Activated CD4-positive, alpha-beta memory T cell treated with anti-CD3 and anti-CD28 coated beads, Interleukin-2, amount 10 ng/mL, durations not matched to agents 7 days and 5 days (primary cell): ENCODE data around the gene DYDC1. TPM values are rescaled to one million over a fixed set of nuclear protein-coding genes. Genes with fewer than 3 reads are reported as not detected.
"Not testable (repeated sequence)": the region's sequence is repeated elsewhere in the genome, so short reads cannot be mapped to it uniquely, and the experiment has no call there.

ENCODE experiments used
- CTCF ChIA-PET: fragments of 350-600 bp; sonication (Branson Sonifier 250); formaldehyde crosslinking; loops from one replicate; lab custom pipeline; 2021; ENCODE audit warnings: antibody characterized with exemption, inconsistent platforms; lab: Charles Lee
- POLR2A ChIA-PET: fragments of 350-600 bp; sonication (Branson Sonifier 250); formaldehyde crosslinking; loops from one replicate; lab custom pipeline; 2021; ENCODE audit warnings: antibody characterized with exemption; lab: Charles Lee
- DNase-seq: peaks from one replicate; pipeline ENCODE4 v3.0.0-alpha.2; 2020
- H3K27ac Mint-ChIP-seq: one replicate; pipeline ENCODE4 v1.8.0; 2021; ENCODE audit warnings: mild to moderate bottlenecking, mixed read lengths
- H3K27me3 Mint-ChIP-seq: one replicate; pipeline ENCODE4 v1.8.0; 2021; ENCODE audit warnings: mixed read lengths
- H3K36me3 Mint-ChIP-seq: one replicate; pipeline ENCODE4 v1.8.0; 2021; ENCODE audit warnings: low read depth, mixed read lengths
- H3K4me1 Mint-ChIP-seq: one replicate; pipeline ENCODE4 v1.8.0; 2021; ENCODE audit warnings: mixed read lengths
- H3K4me3 Mint-ChIP-seq: one replicate; pipeline ENCODE4 v1.8.0; 2021; ENCODE audit warnings: mild to moderate bottlenecking, mixed read lengths
- H3K9me3 Mint-ChIP-seq: one replicate; pipeline ENCODE4 v1.8.0; 2021; ENCODE audit warnings: mixed read lengths
- total RNA-seq, 2 experiments: library from RNA; stranded (reverse); gene quantifications; one replicate each; pipeline ENCODE4 v1.2.3, GENCODE V29; 2021

Gene DYDC1
- total RNA-seq, 2 experiments from 2014 or later = not detected

- Mint-ChIP-seq H3K4me1 (no peaks in the 10 kb centered on the region), H3K4me3 (no peak overlapping the region), H3K27me3 (peaks cover 10% of the 10 kb centered on the region), H3K9me3 (no peaks in the 10 kb centered on the region), H3K36me3 (no peaks in the 10 kb centered on the region), H3K27ac (no peak overlapping the region)
- no peak for DNase-seq
- POLR2A ChIA-PET = no interaction called here
- CTCF ChIA-PET = interaction anchor here (1.7 kb wide), 1 partner anchor 54 kb away, joined by 5 read pairs; no protein-coding TSS in a partner anchor
Observed at GRCh38 chr10:80324086-80324485, 32.5 kb downstream of the DYDC1 start.

- H3K27ac Mint-ChIP-seq = no peak overlapping the region
- no peak overlapping the region for H3K4me3 Mint-ChIP-seq
- DNase-seq = no peak
- H3K4me1 Mint-ChIP-seq = no peaks in the 10 kb centered on the region
- peaks cover 10% of the 10 kb centered on the region for H3K27me3 Mint-ChIP-seq
- no peaks in the 10 kb centered on the region for H3K36me3 Mint-ChIP-seq
- POLR2A ChIA-PET = no interaction called here
- no peaks in the 10 kb centered on the region for H3K9me3 Mint-ChIP-seq
- CTCF ChIA-PET = interaction anchor here (1.7 kb wide), 1 partner anchor 55 kb away, joined by 5 read pairs; no protein-coding TSS in a partner anchor
Observed at GRCh38 chr10:80323311-80323710, 33.2 kb downstream of the DYDC1 start.

DNA sequence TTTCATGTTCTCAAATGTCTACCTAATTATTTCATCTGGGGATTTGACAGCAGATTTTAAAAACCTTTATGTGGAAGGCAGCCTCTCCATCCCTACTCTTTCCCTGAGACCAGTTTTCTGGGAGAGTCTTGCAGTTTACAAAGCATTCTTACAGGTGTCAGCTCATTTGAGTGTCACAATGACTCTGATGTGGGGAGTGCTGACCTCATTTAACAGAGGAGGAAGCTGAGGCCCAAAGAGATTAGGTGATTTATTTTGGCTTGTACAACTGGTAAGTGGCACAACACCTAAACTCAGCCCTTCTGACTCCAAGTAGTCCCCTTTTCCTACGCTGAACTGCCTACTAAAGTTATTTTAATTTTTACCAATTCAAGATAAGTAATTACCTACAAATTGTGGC, 33.8 kb downstream of the DYDC1 start:
- Mint-ChIP-seq H3K9me3 (no peaks in the 10 kb centered on the region), H3K27ac (no peak overlapping the region), H3K27me3 (peaks cover 10% of the 10 kb centered on the region), H3K4me3 (no peak overlapping the region), H3K4me1 (no peaks in the 10 kb centered on the region), H3K36me3 (no peaks in the 10 kb centered on the region)
- ChIA-PET CTCF (no interaction called here), POLR2A (no interaction called here)
- no peak for DNase-seq

DNA sequence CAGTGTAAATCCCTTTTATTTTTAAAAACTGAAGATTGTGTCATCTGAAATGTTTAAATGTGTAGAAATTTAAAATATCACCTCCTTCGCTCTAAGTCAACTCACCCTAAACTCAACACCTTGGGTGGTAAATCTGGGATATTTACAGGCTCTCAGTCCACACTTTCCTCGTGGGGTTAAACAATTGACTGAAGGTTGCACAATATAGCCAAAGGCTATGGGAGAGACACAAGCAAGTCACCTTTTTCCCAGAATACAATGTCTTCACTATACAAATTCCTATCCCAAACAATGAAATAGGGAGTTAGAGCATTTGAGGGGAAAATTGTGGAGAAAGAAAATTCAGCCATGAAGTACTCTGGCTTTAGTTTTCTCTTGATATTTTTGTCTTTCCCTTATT, 34.4 kb downstream of the DYDC1 start:
- POLR2A ChIA-PET = no interaction called here
- no peak for DNase-seq
- no peaks in the 10 kb centered on the region for H3K36me3 Mint-ChIP-seq
- H3K4me1 Mint-ChIP-seq = no peaks in the 10 kb centered on the region
- no peak overlapping the region for H3K4me3 Mint-ChIP-seq
- H3K27me3 Mint-ChIP-seq = peaks cover 13% of the 10 kb centered on the region
- H3K9me3 Mint-ChIP-seq = no peaks in the 10 kb centered on the region
- CTCF ChIA-PET = interaction anchor here (0.6 kb wide), 1 partner anchor 58 kb away, joined by 3 read pairs; no protein-coding TSS in a partner anchor
- H3K27ac Mint-ChIP-seq = no peak overlapping the region

DNA sequence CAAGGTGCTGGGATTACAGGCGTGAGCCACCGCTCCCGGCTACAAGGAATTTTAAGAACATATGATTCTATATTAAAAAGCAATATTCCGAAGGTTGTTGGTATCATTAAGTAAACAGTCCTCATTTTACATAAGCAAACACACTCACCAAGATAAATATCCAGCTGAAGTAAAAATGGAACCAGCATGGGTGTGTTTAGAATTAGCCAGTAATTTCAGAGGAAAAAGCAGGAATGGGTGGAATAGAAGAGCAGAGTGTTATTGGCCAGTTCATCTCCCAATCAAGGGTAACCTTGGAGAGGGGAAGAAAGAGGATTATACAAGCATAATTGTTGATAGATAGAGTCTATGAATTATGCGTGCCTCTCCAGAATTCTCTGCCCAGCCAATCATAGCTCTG, 35.4 kb downstream of the DYDC1 start:
- H3K4me3 Mint-ChIP-seq = no peak overlapping the region
- H3K27me3 Mint-ChIP-seq = peaks cover 10% of the 10 kb centered on the region
- ChIA-PET CTCF (no interaction called here), POLR2A (no interaction called here)
- no peaks in the 10 kb centered on the region for H3K4me1 Mint-ChIP-seq
- H3K9me3 Mint-ChIP-seq = no peaks in the 10 kb centered on the region
- H3K36me3 Mint-ChIP-seq = no peaks in the 10 kb centered on the region
- DNase-seq = no peak
- H3K27ac Mint-ChIP-seq = no peak overlapping the region

DNA sequence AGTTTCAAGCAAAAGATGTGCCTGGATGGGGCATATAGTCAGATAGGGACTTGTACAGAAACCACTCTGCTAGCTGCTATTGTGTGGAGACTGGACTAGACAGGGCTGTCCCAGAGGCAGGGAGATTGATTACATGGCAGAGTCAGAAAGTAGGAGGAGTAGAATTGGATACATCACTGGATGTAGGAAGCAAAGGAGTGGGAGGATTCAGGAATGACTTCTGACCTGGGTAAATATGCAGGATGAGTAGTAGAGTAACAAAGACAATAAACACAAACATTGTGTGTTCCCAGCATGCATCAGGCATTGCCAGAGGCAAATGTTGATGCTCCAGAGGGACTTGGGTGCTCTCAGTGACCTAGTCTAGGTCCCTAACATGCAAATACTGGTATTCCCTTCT, 36.2 kb downstream of the DYDC1 start:
- Mint-ChIP-seq H3K9me3 (no peaks in the 10 kb centered on the region), H3K4me1 (no peaks in the 10 kb centered on the region), H3K27ac (no peak overlapping the region), H3K36me3 (no peaks in the 10 kb centered on the region), H3K4me3 (no peak overlapping the region), H3K27me3 (peaks cover 10% of the 10 kb centered on the region)
- DNase-seq = no peak
- ChIA-PET POLR2A (no interaction called here), CTCF (no interaction called here)

DNA sequence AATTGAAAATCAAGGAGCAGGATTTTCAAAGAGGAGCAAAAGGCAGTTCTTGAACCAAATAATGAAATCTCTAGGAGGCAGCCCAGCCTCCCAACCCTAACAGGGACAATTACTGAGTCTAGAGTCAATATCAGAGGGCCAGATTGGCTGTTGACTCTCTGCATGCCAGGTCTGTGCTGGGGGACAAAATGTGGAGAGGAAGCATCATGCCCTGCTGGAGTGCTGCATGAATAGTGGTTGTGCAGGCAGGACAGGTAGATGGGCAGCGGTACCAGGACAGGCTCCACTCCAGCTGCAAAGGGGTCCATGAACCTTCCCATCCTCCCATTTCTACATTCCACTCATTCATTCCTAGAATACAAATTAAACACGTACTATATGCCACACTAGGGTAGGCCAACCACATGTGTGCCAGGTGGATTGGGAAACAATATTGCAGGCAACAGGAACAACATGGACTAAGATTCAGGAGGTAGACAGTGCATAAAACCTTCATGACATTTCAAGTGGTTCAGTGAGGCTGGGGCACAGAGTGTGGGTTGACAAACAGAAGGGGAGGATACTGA, 36.7 kb downstream of the DYDC1 start:
- Mint-ChIP-seq H3K4me3 (no peak overlapping the region), H3K27me3 (peaks cover 7% of the 10 kb centered on the region), H3K36me3 (no peaks in the 10 kb centered on the region), H3K9me3 (no peaks in the 10 kb centered on the region), H3K4me1 (no peaks in the 10 kb centered on the region), H3K27ac (no peak overlapping the region)
- no peak for DNase-seq
- CTCF ChIA-PET = no interaction called here
- POLR2A ChIA-PET = no interaction called here

GRCh38 chr10:80319318-80319717, 37.2 kb downstream of the DYDC1 start:
- no peak overlapping the region for H3K4me3 Mint-ChIP-seq
- no peaks in the 10 kb centered on the region for H3K36me3 Mint-ChIP-seq
- ChIA-PET POLR2A (no interaction called here), CTCF (no interaction called here)
- H3K27me3 Mint-ChIP-seq = peaks cover 5% of the 10 kb centered on the region
- H3K4me1 Mint-ChIP-seq = no peaks in the 10 kb centered on the region
- no peak for DNase-seq
- H3K27ac Mint-ChIP-seq = no peak overlapping the region
- no peaks in the 10 kb centered on the region for H3K9me3 Mint-ChIP-seq

DNA sequence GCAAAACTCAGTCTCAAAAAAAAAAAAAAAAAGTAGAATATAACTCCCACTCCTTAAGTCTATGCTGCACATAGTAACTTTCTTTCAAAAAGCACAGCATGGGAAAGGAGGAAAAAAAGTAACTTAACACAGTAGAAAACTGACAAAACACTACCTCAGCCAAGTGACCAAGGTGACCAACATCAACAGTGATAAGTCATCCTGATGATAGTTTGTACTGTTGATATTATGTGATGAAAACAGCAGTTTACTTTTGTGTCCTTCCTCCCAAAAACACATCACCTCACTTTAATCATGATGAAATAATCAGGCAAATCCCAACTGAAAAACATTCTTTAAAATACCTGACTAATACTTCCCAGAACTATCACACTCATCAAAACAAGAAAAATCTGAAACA, 37.8 kb downstream of the DYDC1 start:
- Mint-ChIP-seq H3K9me3 (no peaks in the 10 kb centered on the region), H3K4me1 (no peaks in the 10 kb centered on the region), H3K4me3 (no peak overlapping the region), H3K27me3 (peaks cover 5% of the 10 kb centered on the region), H3K27ac (no peak overlapping the region), H3K36me3 (no peaks in the 10 kb centered on the region)
- ChIA-PET CTCF (no interaction called here), POLR2A (no interaction called here)
- DNase-seq = no peak

- ChIA-PET POLR2A (no interaction called here), CTCF (no interaction called here)
- no peaks in the 10 kb centered on the region for H3K4me1 Mint-ChIP-seq
- H3K9me3 Mint-ChIP-seq = no peaks in the 10 kb centered on the region
- peaks cover 5% of the 10 kb centered on the region for H3K27me3 Mint-ChIP-seq
- H3K4me3 Mint-ChIP-seq = no peak overlapping the region
- DNase-seq = no peak
- H3K36me3 Mint-ChIP-seq = no peaks in the 10 kb centered on the region
- H3K27ac Mint-ChIP-seq = no peak overlapping the region
Observed at GRCh38 chr10:80315391-80315790, 41.2 kb downstream of the DYDC1 start.

- no peaks in the 10 kb centered on the region for H3K4me1 Mint-ChIP-seq
- no peak for DNase-seq
- H3K9me3 Mint-ChIP-seq = no peaks in the 10 kb centered on the region
- POLR2A ChIA-PET = no interaction called here
- CTCF ChIA-PET = no interaction called here
- no peak overlapping the region for H3K27ac Mint-ChIP-seq
- no peaks in the 10 kb centered on the region for H3K36me3 Mint-ChIP-seq
- H3K27me3 Mint-ChIP-seq = peaks cover 3% of the 10 kb centered on the region
- no peak overlapping the region for H3K4me3 Mint-ChIP-seq
Observed at GRCh38 chr10:80313523-80313922, 43.0 kb downstream of the DYDC1 start.

GRCh38 chr10:80305989-80306388, 50.6 kb downstream of the DYDC1 start:
- H3K4me3 Mint-ChIP-seq, H3K4me1 Mint-ChIP-seq, DNase-seq, POLR2A ChIA-PET, H3K27ac Mint-ChIP-seq, CTCF ChIA-PET, H3K36me3 Mint-ChIP-seq, H3K9me3 Mint-ChIP-seq: not testable (repeated sequence)
- H3K27me3 Mint-ChIP-seq = peaks cover 11% of the 10 kb centered on the region

DNA sequence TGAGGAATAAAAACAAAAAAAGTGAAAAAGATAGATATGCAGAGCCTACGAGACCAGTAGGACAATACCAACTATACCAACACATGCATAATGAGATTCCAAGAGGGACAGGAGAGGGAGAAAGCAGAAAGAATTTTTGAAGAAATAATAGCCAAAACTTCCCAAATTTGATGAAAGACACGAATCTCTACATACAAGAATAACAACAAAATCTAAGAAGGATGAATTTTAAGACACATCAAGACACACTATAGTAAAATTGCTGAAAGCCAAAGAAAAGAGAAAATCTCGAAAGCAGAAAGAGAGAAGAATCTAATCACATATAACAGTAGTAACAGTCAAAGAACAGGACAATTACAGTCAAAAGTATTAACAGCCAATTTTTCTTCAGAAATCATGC, 59.6 kb downstream of the DYDC1 start:
- Mint-ChIP-seq H3K4me3 (no peak overlapping the region), H3K27ac (no peak overlapping the region), H3K27me3 (peaks cover 17% of the 10 kb centered on the region), H3K4me1 (no peaks in the 10 kb centered on the region), H3K9me3 (peaks cover 13% of the 10 kb centered on the region), H3K36me3 (no peaks in the 10 kb centered on the region)
- DNase-seq = no peak
- POLR2A ChIA-PET = no interaction called here
- CTCF ChIA-PET = no interaction called here

- no peak overlapping the region for H3K4me3 Mint-ChIP-seq
- no peaks in the 10 kb centered on the region for H3K36me3 Mint-ChIP-seq
- peaks cover 26% of the 10 kb centered on the region for H3K27me3 Mint-ChIP-seq
- DNase-seq = no peak
- ChIA-PET POLR2A (no interaction called here), CTCF (no interaction called here)
- H3K9me3 Mint-ChIP-seq = peaks cover 2% of the 10 kb centered on the region
- H3K4me1 Mint-ChIP-seq = no peaks in the 10 kb centered on the region
- H3K27ac Mint-ChIP-seq = no peak overlapping the region
Observed at GRCh38 chr10:80292607-80293239, 63.8 kb downstream of the DYDC1 start.
